B cell (primary cell): ENCODE data around the gene TEX51. TPM values are rescaled to one million over a fixed set of nuclear protein-coding genes. Genes with fewer than 3 reads are reported as not detected.

Source experiments
- ATAC-seq: fragments of 200-7000 bp; cut with Tn5 transposase; one replicate; pipeline ENCODE4 v1.10.0; 2021; ENCODE audit warnings: low read depth, mild to moderate bottlenecking, moderate number of reproducible peaks, moderate library complexity
- CTCF ChIA-PET: fragments of 350-600 bp; sonication (Branson Sonifier 250); formaldehyde crosslinking; loops from one replicate; lab custom pipeline; 2021; ENCODE audit warnings: antibody characterized with exemption, inconsistent platforms; lab: Charles Lee
- POLR2A ChIA-PET: fragments of 350-600 bp; sonication (Branson Sonifier 250); formaldehyde crosslinking; loops from one replicate; lab custom pipeline; 2021; ENCODE audit warnings: antibody characterized with exemption; lab: Charles Lee
- DNase-seq: peaks from one replicate; pipeline ENCODE4 v3.0.0; 2013
- H2AFZ ChIP-seq: 2 replicates; pipeline ENCODE4 v1.6.1; 2012; ENCODE audit warnings: mild to moderate bottlenecking, low read depth, low read length; ENCODE audit not compliant: insufficient read depth, poor library complexity, severe bottlenecking
- H3K27ac ChIP-seq, 2 donors: 1 replicate in 1 of 2; 2 replicates in 1 of 2; pipeline ENCODE4 v1.5.1; 2012 to 2013; ENCODE audit warnings: low read length in 2 of 2, mild to moderate bottlenecking in 2 of 2, moderate library complexity in 1 of 2
- H3K27me3 ChIP-seq, 4 experiments: fragments of 200-600 bp in 1 of 4; sonication (generic) in 1 of 4; replicated peaks in 1 of 4; 1 replicate in 2 of 4; 2 replicates in 2 of 4; pipeline versions ENCODE4 v1.6.1 to v1.7.0; 2013 to 2016; ENCODE audit warnings: low read length in 3 of 4, mild to moderate bottlenecking in 2 of 4, mixed read lengths in 1 of 4, moderate library complexity in 1 of 4; ENCODE audit not compliant: insufficient read depth in 4 of 4, control insufficient read depth in 3 of 4; ENCODE audit errors: control extremely low read depth in 1 of 4
- H3K36me3 ChIP-seq, 2 experiments: replicated peaks in 1 of 2; 1 replicate in 1 of 2; 2 replicates in 1 of 2; pipeline versions ENCODE4 v1.6.1 to v1.7.1; 2013; ENCODE audit warnings: low read length in 1 of 2; ENCODE audit not compliant: insufficient read depth in 2 of 2, control insufficient read depth in 1 of 2; ENCODE audit errors: control extremely low read depth in 1 of 2, extremely low read depth in 1 of 2
- H3K4me1 ChIP-seq, 2 donors: fragments of 200-600 bp in 1 of 2; sonication (generic) in 1 of 2; 1 replicate in 1 of 2; 2 replicates in 1 of 2; pipeline versions ENCODE4 v1.5.1 to v1.6.1; 2013 to 2017; ENCODE audit warnings: low read length in 2 of 2; ENCODE audit not compliant: control insufficient read depth in 2 of 2, insufficient read depth in 2 of 2
- H3K4me2 ChIP-seq: replicated peaks from 2 replicates; pipeline ENCODE3; 2012; ENCODE audit warnings: mild to moderate bottlenecking, low read depth, low read length; ENCODE audit not compliant: poor library complexity, severe bottlenecking
- H3K4me3 ChIP-seq, 5 experiments: fragments of 200-600 bp in 1 of 5; sonication (generic) in 1 of 5; 1 replicate in 3 of 5; 2 replicates in 2 of 5; pipeline versions ENCODE4 v1.5.1 to v1.7.0; 2011 to 2016; ENCODE audit warnings: low read length in 4 of 5, mild to moderate bottlenecking in 4 of 5, low read depth in 2 of 5, control low read depth in 1 of 5, moderate library complexity in 1 of 5; ENCODE audit not compliant: insufficient read depth in 1 of 5; ENCODE audit errors: control extremely low read depth in 1 of 5, extremely low read depth in 1 of 5
- H3K79me2 ChIP-seq: fragments of 200-600 bp; sonication (generic); one replicate; pipeline ENCODE4 v1.6.0; 2016; ENCODE audit warnings: low read length; ENCODE audit not compliant: control insufficient read depth, insufficient read depth
- H3K9ac ChIP-seq: fragments of 200-600 bp; sonication (generic); 2 replicates; pipeline ENCODE4 v1.6.1; 2017; ENCODE audit warnings: mild to moderate bottlenecking, low read length, moderate library complexity
- H3K9me3 ChIP-seq, 3 donors: one replicate each; pipeline versions ENCODE4 v1.6.1 to v1.7.1; 2013; ENCODE audit warnings: low read length in 2 of 3; ENCODE audit not compliant: control insufficient read depth in 2 of 3, insufficient read depth in 1 of 3; ENCODE audit errors: control extremely low read depth in 1 of 3
- H4K20me1 ChIP-seq: 2 replicates; pipeline ENCODE4 v1.6.0; 2012; ENCODE audit warnings: mild to moderate bottlenecking, low read length; ENCODE audit not compliant: insufficient read depth, control insufficient read depth, poor library complexity, severe bottlenecking
- H3K27ac Mint-ChIP-seq: one replicate; pipeline ENCODE4 v1.8.0; 2021; ENCODE audit warnings: mixed read lengths
- H3K27me3 Mint-ChIP-seq: one replicate; pipeline ENCODE4 v1.8.0; 2021; ENCODE audit warnings: mixed read lengths
- H3K4me1 Mint-ChIP-seq: one replicate; pipeline ENCODE4 v1.8.0; 2021; ENCODE audit warnings: mixed read lengths
- H3K4me3 Mint-ChIP-seq: one replicate; pipeline ENCODE4 v1.8.0; 2021; ENCODE audit warnings: mixed read lengths
- H3K9me3 Mint-ChIP-seq: one replicate; pipeline ENCODE4 v1.8.0; 2022; ENCODE audit warnings: mixed read lengths; ENCODE audit not compliant: insufficient read depth
- EZH2 ChIP-seq: IDR thresholded peaks from 2 replicates; pipeline ENCODE4 v1.6.1; 2012; ENCODE audit warnings: borderline replicate concordance, low read depth, mild to moderate bottlenecking, moderate library complexity, low read length; ENCODE audit not compliant: insufficient read depth, poor library complexity, severe bottlenecking
- WGBS: methylation state at CpG from one replicate; pipeline ENCODE4 v1.1.5; 2013; ENCODE audit warnings: missing lambda C conversion rate; ENCODE audit not compliant: insufficient coverage; 5-methylcytosine and 5-hydroxymethylcytosine counted together
- intact Hi-C: fragments of 100-400 bp; cut with micrococcal nuclease; formaldehyde crosslinking; loops from one replicate; pipeline ENCODE4 v1.10.0; 2022
- polyA plus RNA-seq: library from polyadenylated mRNA; depleted of rRNA; stranded (reverse); fragments of >200 nt; gene quantifications from 2 replicates; pipeline ENCODE4 v1.2.3, GENCODE V29; 2012
- total RNA-seq, 2 donors: library from RNA; stranded (reverse); fragments of 120-200 nt in 1 of 2; gene quantifications; 1 replicate in 1 of 2; 2 replicates in 1 of 2; pipeline versions ENCODE4 v1.2.3 to v1.2.4, GENCODE V29; 2013 to 2022
- TF ChIP-seq, protein P1 (sequence below): fragments of 200-600 bp; IDR thresholded peaks from one replicate; pipeline ENCODE4 v1.8.0; 2022; ENCODE audit warnings: antibody characterized with exemption, mild to moderate bottlenecking

The TEX51 gene
- total and polyA plus RNA-seq, 2 donors (not counting 1 experiment from before 2014, with no cell fraction given): not detected

DNA sequence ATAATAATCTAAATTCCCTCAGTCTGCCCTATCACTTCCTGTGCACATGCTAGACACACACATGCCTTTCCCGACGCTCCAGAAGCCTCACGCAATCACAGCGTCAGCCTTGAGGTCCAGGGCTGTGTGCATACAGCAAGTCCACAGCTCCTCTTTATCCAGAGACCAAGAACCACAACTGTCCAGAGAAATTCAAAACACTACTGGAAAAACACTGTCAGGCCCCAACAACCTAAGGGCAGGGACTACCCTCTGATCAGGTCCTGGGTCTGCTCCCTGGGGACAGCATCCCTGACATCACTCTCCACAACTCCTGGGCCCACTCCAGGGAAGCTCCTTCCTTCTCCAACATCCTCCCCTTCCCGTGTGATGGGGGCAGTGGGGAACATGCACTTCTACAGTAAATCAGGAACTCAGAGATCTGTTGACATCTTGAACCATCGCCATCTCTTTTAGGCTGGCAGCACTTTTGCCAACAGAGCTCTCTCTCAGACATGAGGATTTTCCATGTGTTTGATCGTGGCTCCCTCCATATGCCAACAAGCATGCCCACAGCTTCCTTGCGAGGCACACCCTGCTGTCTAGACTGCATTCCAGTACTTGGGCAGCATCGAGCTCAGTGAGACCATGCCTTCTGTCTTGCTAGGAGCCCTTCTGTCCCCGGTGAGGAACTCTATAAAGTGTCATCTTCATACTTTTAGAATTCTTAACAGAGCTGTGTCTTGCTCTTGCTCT, 15.4 kb downstream of the TEX51 start:
- POLR2A ChIA-PET: no interaction called here
- Histone ChIP-seq H3K4me2 (no peak overlapping the region), H3K36me3 (no peaks in the 10 kb centered on the region), H3K4me1 (no peaks in the 10 kb centered on the region), H3K9ac (no peak overlapping the region), H3K27me3 (no peaks in the 10 kb centered on the region), H4K20me1 (no peaks in the 10 kb centered on the region), H3K9me3 (peaks cover 0 to 1% (median 0%) of the 10 kb centered on the region in 3 donors), H3K27ac (no peak overlapping the region), H3K79me2 (no peaks in the 10 kb centered on the region), H3K4me3 (no peak overlapping the region), H2AFZ (no peak overlapping the region)
- no peaks in the 10 kb centered on the region for H3K4me1 Mint-ChIP-seq
- no peak overlapping the region for H3K4me3 Mint-ChIP-seq
- DNase-seq: no peak
- 94% methylated on average over 8 of the region's 10 CpGs for WGBS
- H3K9me3 Mint-ChIP-seq: peaks cover 2% of the 10 kb centered on the region
- no peak overlapping the region for H3K27ac Mint-ChIP-seq
- intact Hi-C loops: no loop called here
- ATAC-seq: no peak
- CTCF ChIA-PET: no interaction called here
- TF ChIP-seq, protein P1, sequence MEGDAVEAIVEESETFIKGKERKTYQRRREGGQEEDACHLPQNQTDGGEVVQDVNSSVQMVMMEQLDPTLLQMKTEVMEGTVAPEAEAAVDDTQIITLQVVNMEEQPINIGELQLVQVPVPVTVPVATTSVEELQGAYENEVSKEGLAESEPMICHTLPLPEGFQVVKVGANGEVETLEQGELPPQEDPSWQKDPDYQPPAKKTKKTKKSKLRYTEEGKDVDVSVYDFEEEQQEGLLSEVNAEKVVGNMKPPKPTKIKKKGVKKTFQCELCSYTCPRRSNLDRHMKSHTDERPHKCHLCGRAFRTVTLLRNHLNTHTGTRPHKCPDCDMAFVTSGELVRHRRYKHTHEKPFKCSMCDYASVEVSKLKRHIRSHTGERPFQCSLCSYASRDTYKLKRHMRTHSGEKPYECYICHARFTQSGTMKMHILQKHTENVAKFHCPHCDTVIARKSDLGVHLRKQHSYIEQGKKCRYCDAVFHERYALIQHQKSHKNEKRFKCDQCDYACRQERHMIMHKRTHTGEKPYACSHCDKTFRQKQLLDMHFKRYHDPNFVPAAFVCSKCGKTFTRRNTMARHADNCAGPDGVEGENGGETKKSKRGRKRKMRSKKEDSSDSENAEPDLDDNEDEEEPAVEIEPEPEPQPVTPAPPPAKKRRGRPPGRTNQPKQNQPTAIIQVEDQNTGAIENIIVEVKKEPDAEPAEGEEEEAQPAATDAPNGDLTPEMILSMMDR: no peak
- no peak for TF ChIP-seq EZH2
- H3K27me3 Mint-ChIP-seq: peaks cover 6% of the 10 kb centered on the region

DNA sequence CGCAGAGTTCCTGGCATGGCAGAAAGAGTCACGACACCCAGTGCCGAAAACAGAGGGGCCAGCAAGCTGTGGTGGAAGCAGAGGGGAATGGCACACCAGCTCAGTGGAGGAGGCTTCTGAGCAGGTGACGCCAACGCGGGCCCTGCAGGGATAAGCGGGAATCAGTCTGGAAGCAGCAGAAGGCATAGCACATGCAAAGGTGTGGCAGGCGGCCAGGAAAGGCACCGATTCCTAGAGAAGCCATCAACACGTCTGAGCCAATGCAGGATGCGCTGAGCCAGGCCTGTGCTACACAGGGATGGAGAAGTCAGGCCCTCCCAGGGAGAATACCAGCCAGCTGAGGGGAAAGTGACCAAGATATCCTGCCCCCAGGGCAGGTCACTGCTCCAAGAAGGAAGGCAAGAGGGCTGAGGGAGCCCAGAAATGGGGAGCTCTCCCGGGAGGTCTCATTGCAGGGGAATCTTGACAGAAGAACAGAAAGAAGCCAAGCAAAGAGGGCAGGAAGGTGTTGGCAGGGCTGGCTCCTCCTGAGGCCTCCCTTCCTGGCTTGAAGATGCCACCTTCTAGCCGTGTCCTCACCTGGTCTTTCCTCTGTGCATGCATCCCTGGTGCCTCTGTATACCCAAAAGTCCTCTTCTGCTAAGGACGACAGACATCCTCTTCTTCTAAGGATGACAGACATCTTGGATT, 16.3 kb downstream of the TEX51 start:
- H3K4me2 ChIP-seq: no peak overlapping the region
- H3K9me3 ChIP-seq: peaks cover 0 to 1% (median 0%) of the 10 kb centered on the region in 3 donors
- Mint-ChIP-seq H3K4me3 (no peak overlapping the region), H3K27me3 (peaks cover 6% of the 10 kb centered on the region), H3K27ac (no peak overlapping the region), H3K4me1 (no peaks in the 10 kb centered on the region), H3K9me3 (peaks cover 2% of the 10 kb centered on the region)
- no peaks in the 10 kb centered on the region for H3K27me3 ChIP-seq
- H3K4me1 ChIP-seq: no peaks in the 10 kb centered on the region
- no peak overlapping the region for H3K9ac ChIP-seq
- no peaks in the 10 kb centered on the region for H4K20me1 ChIP-seq
- H3K79me2 ChIP-seq: no peaks in the 10 kb centered on the region
- ATAC-seq (no peak), DNase-seq (no peak)
- H3K36me3 ChIP-seq: no peaks in the 10 kb centered on the region
- no peak overlapping the region for H3K4me3 ChIP-seq
- no peak overlapping the region for H3K27ac ChIP-seq
- CTCF ChIA-PET: no interaction called here
- POLR2A ChIA-PET: no interaction called here
- H2AFZ ChIP-seq: no peak overlapping the region
- no peak for TF ChIP-seq EZH2
- TF ChIP-seq, protein P1: no peak
- 93% methylated on average over 14 of the region's 14 CpGs for WGBS
- intact Hi-C loops: no loop called here
